H1 (cell line): Measurements from ENCODE around the gene BRD1.

Source experiments
- CEBPB ChIP-seq: IDR thresholded peaks from 2 replicates; pipeline ENCODE4 v1.6.1; 2012; ENCODE audit warnings: low read depth, low read length
- CTCF ChIP-seq, 3 experiments: IDR thresholded peaks; 1 replicate in 2 of 3; 2 replicates in 1 of 3; pipeline versions ENCODE4 v1.5.1 to v1.6.1; 2011; ENCODE audit warnings: low read length in 3 of 3, mild to moderate bottlenecking in 3 of 3, inconsistent platforms in 2 of 3, low read depth in 1 of 3, moderate library complexity in 1 of 3; ENCODE audit not compliant: insufficient read depth in 1 of 3; ENCODE audit errors: control extremely low read depth in 1 of 3
- KDM5A ChIP-seq: fragments of 200-600 bp; IDR thresholded peaks from 2 replicates; pipeline ENCODE4 v1.7.1; 2012; ENCODE audit warnings: mild to moderate bottlenecking, low read length, inconsistent platforms, mixed read lengths
- MAFK ChIP-seq: IDR thresholded peaks from 2 replicates; pipeline ENCODE4 v1.6.1; 2012; ENCODE audit warnings: low read depth, mild to moderate bottlenecking, improper control_type of control experiment, low read length
- NRF1 ChIP-seq: IDR thresholded peaks from 2 replicates; pipeline ENCODE4 v1.6.1; 2011; ENCODE audit warnings: mild to moderate bottlenecking, low read depth, low read length, improper control_type of control experiment
- POLR2A ChIP-seq, 2 experiments: IDR thresholded peaks; 1 replicate in 1 of 2; 2 replicates in 1 of 2; pipeline ENCODE4 v1.6.1; 2011; ENCODE audit warnings: low read depth in 2 of 2, low read length in 2 of 2, mild to moderate bottlenecking in 2 of 2; ENCODE audit errors: control extremely low read depth in 1 of 2
- POLR2AphosphoS5 ChIP-seq: IDR thresholded peaks from 2 replicates; pipeline ENCODE4 v1.6.1; 2011; ENCODE audit warnings: low read depth, low read length
- RAD21 ChIP-seq, 2 experiments: IDR thresholded peaks in 1 of 2; conservative IDR thresholded peaks in 1 of 2; 2 replicates each; pipeline ENCODE4 v1.6.1; 2011; ENCODE audit warnings: low read depth in 2 of 2, low read length in 2 of 2, improper control_type of control experiment in 1 of 2, inconsistent platforms in 1 of 2, mild to moderate bottlenecking in 1 of 2, moderate library complexity in 1 of 2
- RFX5 ChIP-seq: IDR thresholded peaks from 2 replicates; pipeline ENCODE4 v1.6.1; 2011; ENCODE audit warnings: low read depth, low read length, improper control_type of control experiment, borderline replicate concordance
- RXRA ChIP-seq: IDR thresholded peaks from 2 replicates; pipeline ENCODE4 v1.6.1; 2011; ENCODE audit warnings: low read depth, mild to moderate bottlenecking, low read length, moderate library complexity; ENCODE audit not compliant: insufficient read depth

DNA sequence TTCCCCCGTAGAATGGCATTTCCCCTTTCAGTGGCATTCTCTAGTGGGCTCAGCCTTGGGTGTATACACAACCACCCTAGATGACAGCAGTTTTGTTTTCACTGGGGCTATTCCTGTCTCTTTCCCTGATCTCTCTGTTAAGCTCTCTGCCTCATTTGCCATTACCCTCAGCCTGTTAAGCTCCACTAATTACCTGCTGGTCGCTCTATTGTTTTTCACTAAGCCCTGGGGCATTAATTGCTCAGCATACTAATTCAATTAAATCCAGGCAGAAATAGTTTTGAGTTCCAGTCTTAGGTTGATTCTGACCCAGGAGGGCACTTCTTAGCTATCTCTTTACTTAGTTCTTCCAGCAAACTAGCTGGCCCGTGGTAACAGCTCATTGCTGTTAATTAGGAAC, 80.0 kb downstream of the BRD1 start:
- TF ChIP-seq CEBPB (no peak), RAD21 (IDR thresholded peaks at IDR 0.05 in 1 of 2, conservative IDR thresholded peaks at IDR 0.05 in 1 of 2; ENCODE audit: low read depth in 2 of 2, low read length in 2 of 2) (no peak), CTCF (IDR thresholded peaks at IDR 0.05; ENCODE audit: control extremely low read depth in 1 of 3, insufficient read depth in 1 of 3, low read depth in 1 of 3, low read length in 3 of 3) (no peak), POLR2A (IDR thresholded peaks at IDR 0.05; ENCODE audit: control extremely low read depth in 1 of 2, low read depth in 2 of 2, low read length in 2 of 2) (no peak), RFX5 (no peak), POLR2AphosphoS5 (no peak), NRF1 (no peak), MAFK (no peak), RXRA (no peak), KDM5A (no peak)
